PFSK-1 (cell line): ENCODE data around the gene MIPOL1.

Experiments used
- POLR2AphosphoS5 ChIP-seq: IDR thresholded peaks from 2 replicates; pipeline ENCODE4 v1.6.1; 2012; ENCODE audit warnings: low read depth, mild to moderate bottlenecking, control low read depth, low read length, moderate library complexity
- REST ChIP-seq, 2 experiments: IDR thresholded peaks; 2 replicates each; pipeline versions ENCODE4 v1.6.1 to v1.8.0; 2011 to 2012; ENCODE audit warnings: low read depth in 2 of 2, low read length in 2 of 2, control low read depth in 1 of 2, inconsistent platforms in 1 of 2, mild to moderate bottlenecking in 1 of 2, moderate library complexity in 1 of 2; ENCODE audit not compliant: insufficient read depth in 1 of 2
- TAF1 ChIP-seq: IDR thresholded peaks from 2 replicates; pipeline ENCODE4 v1.6.1; 2012; ENCODE audit warnings: low read length, control low read depth, borderline replicate concordance; ENCODE audit not compliant: insufficient read depth

GRCh38 chr14:37223947-37224474 lies 26.3 kb downstream of the MIPOL1 start:
- TF ChIP-seq REST (IDR thresholded peaks at IDR 0.05; ENCODE audit: insufficient read depth in 1 of 2, low read depth in 2 of 2, low read length in 2 of 2) (no peak), POLR2AphosphoS5 (no peak), TAF1 (no peak)
